Stimulated activated memory B cell treated with anti-CD40 and anti-IgM and Interleukin-4, amounts not matched to agents 10 μg/mL and 1 μg/mL and 100 μg/mL, for 72 hours (primary cell): Measurements from ENCODE around the gene GALK2.

Experiments used
- ATAC-seq: fragments of 150-1000 bp; cut with Tn5 transposase; 2 replicates; pipeline ENCODE4 v1.10.0; 2021
- H3K27ac Mint-ChIP-seq: one replicate; pipeline ENCODE4 v1.8.0; 2022; ENCODE audit warnings: mild to moderate bottlenecking, mixed read lengths
- H3K27me3 Mint-ChIP-seq: one replicate; pipeline ENCODE4 v1.8.0; 2022; ENCODE audit warnings: mixed read lengths
- H3K36me3 Mint-ChIP-seq: one replicate; pipeline ENCODE4 v1.8.0; 2022; ENCODE audit warnings: mixed read lengths
- H3K4me1 Mint-ChIP-seq: one replicate; pipeline ENCODE4 v1.8.0; 2022; ENCODE audit warnings: mixed read lengths
- H3K4me3 Mint-ChIP-seq: one replicate; pipeline ENCODE4 v1.8.0; 2022; ENCODE audit warnings: mild to moderate bottlenecking, moderate library complexity, mixed read lengths
- H3K9me3 Mint-ChIP-seq: one replicate; pipeline ENCODE4 v1.8.0; 2022; ENCODE audit warnings: mixed read lengths

The GALK2 gene

DNA sequence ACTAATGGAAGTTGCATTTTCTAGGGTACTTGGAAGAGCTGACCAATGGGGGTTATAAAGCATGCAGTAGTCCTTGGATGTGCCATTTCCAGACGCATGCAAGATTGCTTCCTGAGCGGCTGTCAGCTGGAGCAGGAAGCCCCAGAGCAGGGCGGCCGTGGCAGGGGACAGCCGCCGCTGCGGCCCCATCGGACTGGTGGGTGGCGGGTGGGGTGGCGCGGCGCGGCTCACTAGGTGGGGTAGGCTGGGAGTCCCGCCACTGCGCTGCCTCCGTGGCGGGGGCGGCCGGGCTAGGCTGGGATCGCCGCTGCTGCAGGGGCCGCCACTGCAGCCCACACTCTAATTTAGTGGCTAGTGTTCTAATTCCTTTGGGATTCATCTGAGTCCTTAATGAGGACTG, 196.4 kb downstream of the GALK2 start:
- Mint-ChIP-seq H3K36me3 (peaks cover 5% of the 10 kb centered on the region), H3K27me3 (no peaks in the 10 kb centered on the region), H3K27ac (no peak overlapping the region), H3K4me1 (peaks cover 6% of the 10 kb centered on the region), H3K4me3 (no peak overlapping the region), H3K9me3 (peaks cover 5% of the 10 kb centered on the region)
- ATAC-seq = peak; percentile 31

DNA sequence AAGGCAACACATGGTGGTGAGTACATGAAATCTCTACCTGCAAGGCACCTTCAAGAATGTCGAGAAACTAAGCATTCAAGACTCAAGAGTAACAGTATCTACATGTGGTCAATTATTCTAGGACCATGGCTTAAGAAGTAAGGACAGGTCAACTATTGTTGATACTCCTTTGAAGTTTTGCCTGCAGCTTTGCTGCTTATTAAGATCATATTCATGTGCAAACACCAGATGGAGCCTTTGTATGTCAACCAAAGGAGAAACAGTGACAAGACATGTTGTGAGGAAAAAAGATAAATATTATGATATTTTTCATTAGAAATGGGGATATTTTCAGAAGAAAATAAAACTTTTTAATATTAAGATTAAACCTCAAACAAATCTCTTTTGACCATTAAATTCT, 200.7 kb downstream of the GALK2 start:
- Mint-ChIP-seq H3K4me3 (no peak overlapping the region), H3K27ac (no peak overlapping the region), H3K36me3 (peaks cover 5% of the 10 kb centered on the region), H3K9me3 (peaks cover 3% of the 10 kb centered on the region), H3K27me3 (no peaks in the 10 kb centered on the region), H3K4me1 (no peaks in the 10 kb centered on the region)
- no peak for ATAC-seq

DNA sequence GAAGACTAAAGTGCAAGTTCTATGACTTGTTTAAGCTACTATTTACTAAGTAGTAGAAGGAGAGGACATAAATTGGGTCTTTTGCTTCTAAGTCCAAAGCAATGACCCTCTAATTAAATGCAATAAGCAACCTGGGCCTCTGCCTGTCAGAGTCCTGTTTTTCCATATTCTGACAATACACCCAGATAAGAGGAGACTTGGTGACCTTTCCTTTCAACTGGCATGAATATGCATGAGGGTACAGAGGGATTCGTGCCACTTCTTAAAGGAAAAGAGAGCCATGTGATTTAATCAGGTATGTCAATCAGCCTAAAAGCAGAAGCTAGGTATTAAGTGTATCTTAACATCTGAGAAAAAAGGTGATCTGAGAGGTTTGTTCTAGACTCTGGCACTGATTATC, 202.3 kb downstream of the GALK2 start:
- Mint-ChIP-seq H3K4me1 (no peaks in the 10 kb centered on the region), H3K4me3 (no peak overlapping the region), H3K36me3 (no peaks in the 10 kb centered on the region), H3K9me3 (no peaks in the 10 kb centered on the region), H3K27ac (no peak overlapping the region), H3K27me3 (no peaks in the 10 kb centered on the region)
- ATAC-seq = no peak

DNA sequence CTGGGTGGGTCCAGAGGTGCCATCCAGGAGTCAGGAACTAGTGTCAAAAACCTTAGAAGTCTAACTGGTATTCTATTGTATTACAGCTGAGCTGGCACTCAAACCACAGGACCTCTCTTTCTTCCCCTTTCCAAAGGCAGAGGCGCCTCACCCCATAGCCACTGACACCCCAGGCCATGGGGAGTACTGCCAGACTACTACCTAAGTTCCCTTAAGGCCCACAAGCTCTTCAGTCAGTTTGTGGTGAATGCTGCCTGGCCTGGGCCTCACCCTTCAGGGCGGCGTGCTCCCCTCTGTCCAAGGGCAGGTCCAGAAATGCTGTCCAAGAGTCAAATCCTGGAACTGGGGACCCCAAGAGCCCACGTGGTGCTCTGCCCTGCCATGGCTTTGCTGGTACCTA, 209.9 kb downstream of the GALK2 start:
- no peaks in the 10 kb centered on the region for H3K27me3 Mint-ChIP-seq
- H3K27ac Mint-ChIP-seq = no peak overlapping the region
- no peaks in the 10 kb centered on the region for H3K36me3 Mint-ChIP-seq
- ATAC-seq = no peak
- H3K4me3 Mint-ChIP-seq = no peak overlapping the region
- H3K9me3 Mint-ChIP-seq = no peaks in the 10 kb centered on the region
- H3K4me1 Mint-ChIP-seq = no peaks in the 10 kb centered on the region

DNA sequence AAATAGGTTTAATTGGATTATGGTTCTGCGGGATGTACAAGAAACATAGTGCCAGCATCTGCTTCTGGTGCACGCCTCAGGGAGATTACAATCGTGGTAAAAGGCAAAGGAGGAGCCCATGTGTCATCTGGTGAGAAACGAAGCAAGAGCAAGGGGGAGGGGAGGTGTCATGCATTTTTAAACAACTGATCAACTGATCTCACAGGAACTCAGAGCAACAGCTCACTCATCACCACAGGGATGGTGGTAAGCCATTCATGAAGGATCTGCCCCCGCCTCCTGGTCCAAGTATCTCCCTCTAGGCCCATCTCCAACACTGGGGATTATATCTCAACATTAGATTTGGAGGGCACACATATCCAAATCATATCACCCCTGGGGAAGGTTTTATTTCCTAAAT, 210.9 kb downstream of the GALK2 start:
- no peak overlapping the region for H3K4me3 Mint-ChIP-seq

More for the DNA sequence above, 210.9 kb downstream of the GALK2 start:
- no peaks in the 10 kb centered on the region for H3K4me1 Mint-ChIP-seq
- no peak for ATAC-seq
- H3K27me3 Mint-ChIP-seq = no peaks in the 10 kb centered on the region
- no peaks in the 10 kb centered on the region for H3K9me3 Mint-ChIP-seq
- H3K36me3 Mint-ChIP-seq = no peaks in the 10 kb centered on the region
- H3K27ac Mint-ChIP-seq = no peak overlapping the region
